C4-2B (cell line): ENCODE measurements around the gene KCNJ18.

Experiments
- ZFX ChIP-seq: fragments of 450-650 bp; IDR thresholded peaks from 2 replicates; pipeline ENCODE4 v1.6.1; 2017
- TF ChIP-seq, protein P1 (sequence below): fragments of 450-650 bp; conservative IDR thresholded peaks from 2 replicates; pipeline ENCODE4 v1.5.1; 2017; ENCODE audit warnings: mild to moderate bottlenecking

DNA sequence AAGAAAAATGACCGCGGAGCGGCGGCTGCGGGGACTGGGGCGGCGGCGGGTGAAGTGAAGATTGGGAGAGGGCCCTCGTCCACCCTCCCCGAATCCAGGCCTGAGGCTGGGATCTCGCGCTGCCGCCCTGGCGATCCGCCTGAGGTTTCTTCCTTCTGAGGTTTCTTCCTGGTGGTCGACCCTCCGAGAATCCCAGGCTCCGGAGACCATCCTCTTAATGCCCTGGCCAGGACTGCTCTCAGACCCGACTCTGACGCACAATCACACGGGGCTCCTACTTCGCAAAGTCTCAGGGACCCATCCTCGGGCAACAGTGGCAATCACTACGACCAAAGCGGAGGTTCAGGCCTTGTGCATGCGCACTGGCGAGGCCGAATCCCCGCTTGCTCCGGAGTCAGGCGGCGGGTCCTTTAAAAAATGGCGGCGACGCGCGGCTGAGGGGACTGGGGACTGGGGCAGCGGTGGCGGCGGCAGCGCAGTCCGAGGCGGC is 18.0 kb upstream of the KCNJ18 start:
- TF ChIP-seq, protein P1, sequence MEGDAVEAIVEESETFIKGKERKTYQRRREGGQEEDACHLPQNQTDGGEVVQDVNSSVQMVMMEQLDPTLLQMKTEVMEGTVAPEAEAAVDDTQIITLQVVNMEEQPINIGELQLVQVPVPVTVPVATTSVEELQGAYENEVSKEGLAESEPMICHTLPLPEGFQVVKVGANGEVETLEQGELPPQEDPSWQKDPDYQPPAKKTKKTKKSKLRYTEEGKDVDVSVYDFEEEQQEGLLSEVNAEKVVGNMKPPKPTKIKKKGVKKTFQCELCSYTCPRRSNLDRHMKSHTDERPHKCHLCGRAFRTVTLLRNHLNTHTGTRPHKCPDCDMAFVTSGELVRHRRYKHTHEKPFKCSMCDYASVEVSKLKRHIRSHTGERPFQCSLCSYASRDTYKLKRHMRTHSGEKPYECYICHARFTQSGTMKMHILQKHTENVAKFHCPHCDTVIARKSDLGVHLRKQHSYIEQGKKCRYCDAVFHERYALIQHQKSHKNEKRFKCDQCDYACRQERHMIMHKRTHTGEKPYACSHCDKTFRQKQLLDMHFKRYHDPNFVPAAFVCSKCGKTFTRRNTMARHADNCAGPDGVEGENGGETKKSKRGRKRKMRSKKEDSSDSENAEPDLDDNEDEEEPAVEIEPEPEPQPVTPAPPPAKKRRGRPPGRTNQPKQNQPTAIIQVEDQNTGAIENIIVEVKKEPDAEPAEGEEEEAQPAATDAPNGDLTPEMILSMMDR, result no peak
- no peak for TF ChIP-seq ZFX
